MG63 (cell line): ENCODE measurements around the gene WDR59. TPM values are rescaled to one million over a fixed set of nuclear protein-coding genes. Genes with fewer than 3 reads are reported as not detected.
"Not testable (repeated sequence)": the region's sequence is repeated elsewhere in the genome, so short reads cannot be mapped to it uniquely, and the experiment has no call there.

Source experiments
- DNase-seq: peaks from one replicate; pipeline ENCODE4 v3.0.0-alpha.2; 2020
- H3K27me3 ChIP-seq: fragments of 250-450 bp; sonication (Bioruptor Pico); 2 replicates; pipeline ENCODE4 v1.5.1; 2020; ENCODE audit warnings: mild to moderate bottlenecking, moderate library complexity
- H3K36me3 ChIP-seq: fragments of 250-450 bp; sonication (Bioruptor Pico); 2 replicates; pipeline ENCODE4 v1.5.1; 2020; ENCODE audit warnings: mild to moderate bottlenecking, moderate library complexity
- H3K4me3 ChIP-seq: fragments of 250-450 bp; sonication (Bioruptor Pico); 2 replicates; pipeline ENCODE4 v1.5.1; 2020; ENCODE audit warnings: mild to moderate bottlenecking, moderate library complexity
- H3K9me3 ChIP-seq: fragments of 250-450 bp; sonication (Bioruptor Pico); 2 replicates; pipeline ENCODE4 v1.5.1; 2020; ENCODE audit warnings: mild to moderate bottlenecking, moderate library complexity
- total RNA-seq: library from RNA; depleted of rRNA; stranded (reverse); fragments of >200 nt; shearing (Covaris generic); gene quantifications from 2 replicates; pipeline ENCODE4 v1.2.3, GENCODE V29; 2014; ENCODE audit warnings: low replicate concordance

The WDR59 gene
- total RNA-seq, 1 experiment from 2014 or later, result 5.4 TPM

GRCh38 chr16:75017670-75018525 is 33.0 kb upstream of the WDR59 start:
- Histone ChIP-seq H3K4me3 (no peak overlapping the region), H3K36me3 (no peaks in the 10 kb centered on the region), H3K9me3 (peaks cover 9% of the 10 kb centered on the region), H3K27me3 (no peaks in the 10 kb centered on the region)
- DNase-seq, result no peak

- not testable (repeated sequence) for H3K4me3 ChIP-seq, DNase-seq
Observed at GRCh38 chr16:75016451-75017081, 31.6 kb upstream of the WDR59 start.

DNA sequence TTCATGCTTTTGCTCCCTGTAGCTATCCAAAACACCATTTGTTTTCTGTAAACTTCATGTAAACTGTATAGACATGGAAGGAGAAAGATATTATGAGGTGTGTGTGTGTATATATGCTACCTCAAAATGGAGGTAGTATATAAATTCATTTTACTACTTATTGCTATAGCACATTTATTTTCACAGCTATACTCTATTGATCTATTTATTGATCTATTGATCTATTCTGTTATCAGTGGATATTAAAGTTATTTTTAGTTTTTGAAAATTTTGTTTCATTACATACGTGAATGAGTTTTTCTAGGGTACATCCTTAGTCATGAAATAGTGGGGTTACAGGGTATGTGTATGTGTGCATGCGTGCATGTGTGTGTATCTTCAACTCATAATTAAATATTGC is 29.4 kb upstream of the WDR59 start:
- DNase-seq, result no peak
- H3K9me3 ChIP-seq, result no peaks in the 10 kb centered on the region
- H3K27me3 ChIP-seq, result no peaks in the 10 kb centered on the region
- H3K36me3 ChIP-seq, result no peaks in the 10 kb centered on the region
- H3K4me3 ChIP-seq, result no peak overlapping the region

More at GRCh38 chr16:75016451-75017081, 31.6 kb upstream of the WDR59 start:
- not testable (repeated sequence) for H3K27me3 ChIP-seq, H3K36me3 ChIP-seq, H3K9me3 ChIP-seq

DNA sequence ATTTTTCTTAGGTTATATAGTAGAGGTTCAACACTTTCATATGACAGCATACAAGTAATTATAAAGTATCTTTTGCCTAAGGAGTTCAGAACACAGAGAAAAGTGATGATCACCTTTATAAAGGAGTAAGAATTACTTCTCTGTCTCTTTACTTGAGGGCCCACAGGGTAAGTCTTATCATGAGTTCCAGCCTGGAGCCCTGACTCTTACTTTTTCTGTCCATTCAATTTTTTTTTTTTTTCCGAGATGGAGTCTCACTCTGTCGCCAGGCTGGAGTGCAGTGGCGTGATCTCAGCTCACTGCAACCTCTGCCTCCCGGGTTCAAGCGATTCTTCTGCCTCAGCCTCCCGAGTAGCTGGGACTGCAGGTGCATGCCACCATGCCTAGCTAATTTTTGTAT is 28.2 kb upstream of the WDR59 start:
- DNase-seq, H3K9me3 ChIP-seq, H3K4me3 ChIP-seq, H3K27me3 ChIP-seq, H3K36me3 ChIP-seq: not testable (repeated sequence)

DNA sequence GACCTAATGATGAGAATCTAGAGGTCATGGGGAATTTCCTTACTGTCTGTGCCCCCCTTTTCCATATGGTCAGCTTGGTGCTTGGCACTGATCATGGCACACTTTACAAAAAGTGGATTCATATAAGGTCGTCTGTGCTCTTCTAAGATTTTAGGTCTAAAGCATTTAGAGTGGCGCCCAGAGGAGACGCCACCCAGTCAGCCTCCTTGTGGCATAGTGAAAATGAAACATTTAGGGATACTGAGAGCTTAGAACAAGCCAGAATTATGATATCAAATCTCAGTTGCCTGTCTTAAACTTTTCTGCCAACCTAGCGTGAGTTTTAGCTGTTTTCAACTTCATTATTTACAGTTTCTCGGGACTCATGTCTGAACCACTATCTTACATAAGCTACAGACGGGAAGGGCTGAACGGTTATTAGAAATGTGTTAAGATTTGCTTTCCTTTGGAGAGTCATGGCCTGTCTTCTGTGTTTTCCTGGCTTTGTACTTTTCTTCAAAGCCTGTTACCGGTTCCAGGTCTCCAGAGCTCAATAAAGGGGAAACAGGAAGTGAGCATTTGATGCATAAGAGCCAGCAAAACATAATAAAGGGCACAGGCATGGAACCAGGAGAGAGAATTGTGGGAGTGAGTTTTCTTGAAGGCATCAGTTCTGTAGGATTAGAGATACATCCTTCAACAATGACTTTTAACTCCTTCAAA is 27.6 kb upstream of the WDR59 start:
- no peak for DNase-seq
- no peak overlapping the region for H3K4me3 ChIP-seq
- no peaks in the 10 kb centered on the region for H3K36me3 ChIP-seq
- no peaks in the 10 kb centered on the region for H3K27me3 ChIP-seq
- H3K9me3 ChIP-seq, result no peaks in the 10 kb centered on the region

GRCh38 chr16:75011634-75012307 is 26.8 kb upstream of the WDR59 start:
- no peaks in the 10 kb centered on the region for H3K9me3 ChIP-seq
- no peaks in the 10 kb centered on the region for H3K36me3 ChIP-seq
- no peaks in the 10 kb centered on the region for H3K27me3 ChIP-seq
- peak; percentile 38 for DNase-seq
- H3K4me3 ChIP-seq, result no peak overlapping the region

DNA sequence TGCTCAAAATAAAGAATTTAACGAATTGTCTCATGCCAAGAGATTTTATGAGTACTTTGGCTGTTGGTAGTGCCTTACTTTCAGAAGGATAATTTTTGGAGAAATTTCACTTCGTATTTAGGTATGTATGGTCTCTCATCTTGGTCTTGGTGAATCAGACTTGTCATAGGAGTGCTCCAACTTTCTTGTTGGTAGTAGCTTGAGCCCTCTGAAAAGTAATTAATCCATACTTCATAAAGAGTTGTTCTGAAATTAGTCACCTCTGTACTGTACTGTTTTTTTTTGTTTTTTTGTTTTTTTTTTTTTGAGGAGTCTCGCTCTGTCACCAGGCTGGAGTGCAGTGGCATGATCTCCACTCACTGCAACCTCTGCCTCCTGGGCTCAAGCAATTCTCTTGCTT is 25.5 kb upstream of the WDR59 start:
- Histone ChIP-seq H3K27me3 (no peaks in the 10 kb centered on the region), H3K36me3 (no peaks in the 10 kb centered on the region), H3K9me3 (no peaks in the 10 kb centered on the region), H3K4me3 (no peak overlapping the region)
- DNase-seq, result no peak

- no peak for DNase-seq
- Histone ChIP-seq H3K36me3 (no peaks in the 10 kb centered on the region), H3K27me3 (no peaks in the 10 kb centered on the region), H3K4me3 (no peak overlapping the region), H3K9me3 (no peaks in the 10 kb centered on the region)
Observed at GRCh38 chr16:75007443-75007842, 22.5 kb upstream of the WDR59 start.

- Histone ChIP-seq H3K9me3 (no peaks in the 10 kb centered on the region), H3K4me3 (no peak overlapping the region), H3K27me3 (no peaks in the 10 kb centered on the region), H3K36me3 (no peaks in the 10 kb centered on the region)
- no peak for DNase-seq
Observed at GRCh38 chr16:75005697-75006096, 20.8 kb upstream of the WDR59 start.

- Histone ChIP-seq H3K9me3 (no peaks in the 10 kb centered on the region), H3K4me3 (no peak overlapping the region), H3K36me3 (no peaks in the 10 kb centered on the region), H3K27me3 (no peaks in the 10 kb centered on the region)
- DNase-seq, result no peak
Observed at GRCh38 chr16:75004460-75004859, 19.5 kb upstream of the WDR59 start.

DNA sequence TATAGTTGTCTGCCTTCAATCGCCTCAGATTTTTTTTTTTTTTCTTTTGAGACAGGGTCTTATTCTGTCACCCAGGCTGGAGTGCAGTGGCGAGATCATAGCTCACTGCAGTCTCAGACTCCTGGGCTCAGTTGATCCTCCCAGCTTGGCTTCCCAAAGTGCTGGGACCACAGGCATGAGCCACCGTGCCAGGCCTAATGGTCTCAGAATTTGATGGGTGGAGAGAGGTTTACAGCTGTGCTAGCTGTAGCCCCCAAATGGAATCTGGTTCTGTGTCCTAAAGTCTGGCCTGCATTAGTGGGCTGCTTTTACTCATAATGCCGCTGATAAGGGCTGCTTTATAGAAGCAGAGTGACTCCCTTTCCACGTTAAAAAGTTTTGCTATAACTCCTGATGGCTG is 19.0 kb upstream of the WDR59 start:
- DNase-seq, result no peak
- Histone ChIP-seq H3K4me3 (no peak overlapping the region), H3K9me3 (no peaks in the 10 kb centered on the region), H3K36me3 (no peaks in the 10 kb centered on the region), H3K27me3 (no peaks in the 10 kb centered on the region)

GRCh38 chr16:75002474-75002873 is 17.6 kb upstream of the WDR59 start:
- no peaks in the 10 kb centered on the region for H3K27me3 ChIP-seq
- no peak overlapping the region for H3K4me3 ChIP-seq
- no peaks in the 10 kb centered on the region for H3K36me3 ChIP-seq
- H3K9me3 ChIP-seq, result no peaks in the 10 kb centered on the region
- DNase-seq, result no peak

DNA sequence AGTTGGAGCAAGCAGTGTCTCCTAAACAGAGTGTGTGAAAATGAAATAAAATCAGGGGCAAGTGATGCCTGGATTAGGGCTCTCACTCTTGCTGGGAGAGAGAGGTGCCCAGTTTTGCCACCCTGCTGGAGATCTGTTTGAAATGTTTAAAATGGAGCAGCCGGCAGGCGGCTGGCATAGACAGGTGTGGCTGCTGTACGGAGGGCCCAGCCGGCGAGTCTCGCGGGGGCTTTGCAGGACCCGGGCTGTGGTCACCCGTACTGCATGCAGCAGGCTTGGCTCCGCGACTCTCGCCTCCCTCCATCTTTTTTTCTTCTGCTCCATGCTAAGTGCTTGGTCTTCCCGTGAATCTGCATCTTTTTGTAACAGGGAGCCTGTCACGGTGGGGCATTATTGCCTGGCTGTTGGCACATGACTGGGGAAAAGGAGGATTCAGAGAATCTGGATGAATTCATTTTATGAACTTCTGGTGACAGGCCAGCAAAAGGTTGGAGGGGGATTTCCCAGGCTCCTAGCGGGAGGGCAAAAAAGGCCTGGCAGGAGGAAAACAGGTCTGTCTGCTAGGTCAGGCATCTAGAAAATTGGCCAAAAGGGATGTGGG is 15.7 kb upstream of the WDR59 start:
- peak; percentile 17 for DNase-seq
- Histone ChIP-seq H3K36me3 (no peaks in the 10 kb centered on the region), H3K27me3 (no peaks in the 10 kb centered on the region), H3K9me3 (no peaks in the 10 kb centered on the region), H3K4me3 (peak overlapping the region; percentile 58)

DNA sequence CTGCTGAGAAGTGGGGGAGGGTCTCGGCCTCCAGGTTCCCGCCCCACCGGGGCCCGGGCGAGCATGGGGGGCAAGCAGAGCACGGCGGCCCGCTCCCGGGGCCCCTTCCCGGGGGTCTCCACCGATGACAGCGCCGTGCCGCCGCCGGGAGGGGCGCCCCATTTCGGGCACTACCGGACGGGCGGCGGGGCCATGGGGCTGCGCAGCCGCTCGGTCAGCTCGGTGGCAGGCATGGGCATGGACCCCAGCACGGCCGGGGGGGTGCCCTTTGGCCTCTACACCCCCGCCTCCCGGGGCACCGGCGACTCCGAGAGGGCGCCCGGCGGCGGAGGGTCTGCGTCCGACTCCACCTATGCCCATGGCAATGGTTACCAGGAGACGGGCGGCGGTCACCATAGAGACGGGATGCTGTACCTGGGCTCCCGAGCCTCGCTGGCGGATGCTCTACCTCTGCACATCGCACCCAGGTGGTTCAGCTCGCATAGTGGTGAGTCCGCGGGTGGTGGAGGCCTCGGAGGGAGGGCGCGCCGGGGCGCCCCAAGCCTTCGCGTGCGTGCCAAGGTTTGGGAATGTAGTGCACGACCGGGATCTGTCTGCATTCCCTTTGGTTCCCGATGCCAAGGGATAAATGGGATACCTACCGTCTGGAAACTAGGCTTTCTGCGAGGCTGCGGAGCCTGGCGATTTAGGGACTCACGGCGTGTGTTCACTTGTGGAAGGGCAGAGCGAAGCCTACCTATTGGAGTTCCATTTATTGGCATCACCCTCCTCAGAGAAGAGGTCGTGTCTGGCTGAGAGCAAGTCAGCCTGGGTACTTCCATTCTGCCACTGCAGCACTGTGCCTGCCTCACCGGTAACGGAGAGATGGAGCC is 14.9 kb upstream of the WDR59 start:
- Histone ChIP-seq H3K9me3 (no peaks in the 10 kb centered on the region), H3K27me3 (no peaks in the 10 kb centered on the region), H3K4me3 (peak overlapping the region; percentile 58), H3K36me3 (no peaks in the 10 kb centered on the region)
- DNase-seq, result peak; percentile 36

DNA sequence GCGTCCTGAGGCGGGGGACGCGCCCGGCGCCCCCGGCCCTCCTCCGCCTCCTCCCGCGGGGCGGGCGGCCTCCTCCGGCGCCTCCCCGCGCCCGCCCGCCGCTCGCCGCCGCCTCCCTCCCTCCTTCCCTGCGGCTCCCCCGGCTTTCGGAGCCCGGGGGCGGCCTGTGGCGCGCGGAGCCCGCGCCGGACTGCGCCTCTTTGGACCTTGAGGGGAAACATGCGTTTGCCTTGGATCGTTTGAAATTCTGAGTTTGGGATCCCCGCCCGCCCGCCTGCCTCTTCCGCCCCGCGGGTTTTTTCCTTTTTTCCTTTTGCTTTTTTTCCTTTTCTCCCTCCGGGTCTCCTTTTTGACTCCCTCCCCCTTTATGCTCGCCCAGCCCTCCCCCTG is 14.3 kb upstream of the WDR59 start:
- no peaks in the 10 kb centered on the region for H3K27me3 ChIP-seq
- no peaks in the 10 kb centered on the region for H3K36me3 ChIP-seq
- H3K9me3 ChIP-seq, result no peaks in the 10 kb centered on the region
- peak overlapping the region; percentile 58 for H3K4me3 ChIP-seq
- DNase-seq, result peak; percentile 14
